GM21737 (cell line): ENCODE results near the gene GRHL3.

ENCODE experiments used
- ATAC-seq: cut with Tn5 transposase; IDR thresholded peaks from one replicate; pipeline ENCODE4 v1.9.1; 2021; ENCODE audit warnings: mild to moderate bottlenecking, moderate library complexity; ENCODE audit not compliant: unreplicated experiment

GRHL3 gene

DNA sequence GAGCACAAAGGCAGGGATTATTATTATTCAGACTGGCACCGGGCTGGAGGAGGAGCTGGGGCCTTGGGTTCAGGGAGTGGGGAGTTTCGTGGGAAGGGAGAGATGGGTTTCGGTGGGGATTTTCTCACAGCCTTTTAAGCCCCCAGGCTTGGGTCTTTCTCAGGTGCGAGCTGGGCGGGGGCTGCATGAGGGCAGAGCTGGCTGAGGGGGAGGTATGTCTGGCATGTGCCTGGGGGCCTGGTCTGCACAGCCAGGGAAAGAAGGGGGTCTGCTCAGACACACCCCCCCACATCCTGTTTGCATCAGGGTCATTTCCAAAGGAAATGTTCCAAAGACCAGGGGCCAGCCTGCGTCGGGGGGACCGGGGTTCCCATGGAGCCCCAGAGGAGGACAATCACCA lies 21.6 kb downstream of the GRHL3 start:
- ATAC-seq = no peak

GRCh38 chr1:24341260-24341659 lies 22.1 kb downstream of the GRHL3 start:
- no peak for ATAC-seq

- no peak for ATAC-seq
Measured at GRCh38 chr1:24343412-24344089, 24.4 kb downstream of the GRHL3 start.

DNA sequence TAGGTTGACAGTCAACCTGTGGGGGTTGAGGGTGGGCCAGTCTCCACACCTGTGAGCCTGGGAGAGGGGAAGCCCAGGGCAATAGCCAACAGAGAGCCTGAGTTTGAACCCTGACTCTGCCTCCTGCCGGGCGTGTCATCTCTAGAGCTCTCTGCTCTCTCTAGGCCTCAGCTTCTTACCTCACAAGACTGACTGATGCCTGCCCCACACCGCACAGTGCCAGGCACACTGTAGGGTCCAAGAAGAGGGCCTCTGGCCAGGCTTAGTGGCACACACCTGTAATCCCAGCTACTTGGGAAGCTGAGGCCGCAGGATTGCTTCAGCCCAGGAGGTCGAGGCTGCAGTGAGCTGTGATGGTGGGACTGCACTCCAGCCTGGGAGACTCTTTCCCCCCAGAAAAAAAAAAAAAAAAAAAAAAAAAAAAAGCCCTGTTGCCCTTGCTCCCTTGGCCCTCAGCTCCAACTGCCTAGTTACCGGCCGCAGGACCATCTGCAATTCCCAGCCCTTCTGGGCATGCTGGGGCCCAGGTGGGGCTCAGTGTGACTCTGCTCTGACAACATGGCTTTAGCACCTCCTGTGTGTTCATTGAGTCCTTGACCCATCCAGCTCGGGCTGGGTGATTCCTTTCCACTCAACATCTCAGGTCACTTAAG lies 25.1 kb downstream of the GRHL3 start:
- ATAC-seq = no peak

GRCh38 chr1:24345334-24345733 lies 26.2 kb downstream of the GRHL3 start:
- no peak for ATAC-seq

DNA sequence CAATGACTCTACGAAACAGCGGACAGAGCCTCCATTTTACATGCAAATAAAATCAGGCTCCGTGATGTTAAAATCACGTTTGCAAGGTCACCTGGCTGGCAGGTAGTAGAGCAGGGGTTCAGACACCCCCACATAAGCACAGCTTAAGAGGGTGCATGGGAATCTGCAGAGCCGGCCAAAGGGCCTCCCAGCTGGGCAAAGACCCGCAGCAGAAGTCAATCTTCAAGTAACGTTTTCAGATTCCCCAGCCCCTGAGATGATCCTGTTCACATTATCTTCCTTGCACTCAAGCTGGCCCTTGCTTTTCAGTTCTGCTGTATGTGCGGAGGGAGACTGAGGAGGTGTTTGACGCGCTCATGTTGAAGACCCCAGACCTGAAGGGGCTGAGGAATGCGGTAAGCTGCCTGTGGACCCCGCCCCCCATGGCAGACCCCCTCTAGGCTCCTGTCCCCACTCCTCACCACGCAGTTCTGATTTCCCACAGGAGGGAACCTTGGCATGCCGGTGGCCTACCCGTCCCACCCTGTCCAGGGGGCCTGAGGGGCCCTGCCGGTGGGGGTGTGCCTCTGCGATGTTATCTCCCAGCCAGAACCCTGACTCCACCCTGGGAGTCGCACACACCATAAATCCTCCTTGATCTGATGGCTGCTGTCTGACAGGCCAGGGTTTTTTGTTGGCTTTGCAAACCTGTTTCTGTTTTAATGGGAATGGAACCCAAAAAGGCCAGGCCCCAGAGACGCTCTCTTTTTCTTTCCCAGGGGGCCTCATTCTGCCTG lies 28.2 kb downstream of the GRHL3 start:
- ATAC-seq = no peak

- no peak for ATAC-seq
Measured at GRCh38 chr1:24348196-24348595, 29.0 kb downstream of the GRHL3 start.

- ATAC-seq = no peak
Measured at GRCh38 chr1:24349891-24350290, 30.7 kb downstream of the GRHL3 start.

- ATAC-seq = no peak
Measured at GRCh38 chr1:24351247-24351646, 32.1 kb downstream of the GRHL3 start.

GRCh38 chr1:24351918-24352627 lies 32.9 kb downstream of the GRHL3 start:
- ATAC-seq = no peak

DNA sequence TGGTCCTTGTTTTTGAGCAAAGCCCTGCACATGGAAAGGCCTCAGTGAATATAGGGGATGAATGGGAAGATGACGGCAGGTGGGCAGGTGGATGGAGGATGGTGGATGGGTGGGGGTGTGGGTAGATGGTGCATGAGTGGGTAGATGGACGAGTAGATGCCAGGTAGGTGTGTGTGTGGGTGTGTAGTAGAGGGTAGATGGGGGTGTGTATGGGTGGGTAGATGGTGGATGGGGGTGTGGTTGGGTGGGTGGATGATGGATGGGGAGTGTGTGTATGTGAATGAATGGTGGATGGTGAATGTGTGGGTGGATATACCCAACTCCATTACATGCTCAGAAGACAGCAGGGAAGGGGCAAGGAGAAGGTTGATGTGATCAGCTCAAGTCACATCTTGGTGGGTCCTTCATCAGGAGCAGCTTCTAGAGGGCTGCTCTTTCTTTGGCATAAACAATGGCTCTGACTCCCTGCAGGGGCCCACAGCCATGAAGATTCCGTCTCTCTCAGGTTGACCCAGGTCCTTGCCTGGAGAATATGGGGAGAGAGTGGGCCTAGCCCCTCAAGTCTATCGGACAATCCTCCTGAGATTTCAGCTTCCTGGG lies 34.2 kb downstream of the GRHL3 start:
- ATAC-seq = no peak

DNA sequence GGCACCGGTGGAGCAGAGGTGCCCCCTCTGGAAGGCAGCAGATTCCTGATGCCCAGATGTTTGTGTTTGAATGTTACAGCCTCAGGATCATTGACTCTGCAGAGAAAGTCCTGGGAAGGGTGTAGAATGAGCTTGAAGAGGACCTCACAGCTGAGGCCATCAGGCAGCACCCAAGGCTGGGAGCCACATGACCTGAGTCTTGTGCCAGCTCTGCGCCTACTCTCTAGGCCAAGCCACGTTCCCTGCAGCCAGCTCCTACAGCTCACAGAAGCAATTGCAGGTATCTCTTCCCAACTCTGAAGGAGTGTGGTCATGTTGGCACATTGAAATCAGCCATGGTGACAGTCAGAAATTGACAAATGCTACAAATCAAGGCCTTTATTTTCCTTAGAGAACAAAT lies 36.3 kb downstream of the GRHL3 start:
- no peak for ATAC-seq

- no peak for ATAC-seq
Measured at GRCh38 chr1:24357038-24357437, 37.9 kb downstream of the GRHL3 start.

- no peak for ATAC-seq
Measured at GRCh38 chr1:24360681-24361080, 41.5 kb downstream of the GRHL3 start.

- no peak for ATAC-seq
Measured at GRCh38 chr1:24361811-24362210, 42.7 kb downstream of the GRHL3 start.

GRCh38 chr1:24362396-24362795 lies 43.2 kb downstream of the GRHL3 start:
- ATAC-seq = no peak

DNA sequence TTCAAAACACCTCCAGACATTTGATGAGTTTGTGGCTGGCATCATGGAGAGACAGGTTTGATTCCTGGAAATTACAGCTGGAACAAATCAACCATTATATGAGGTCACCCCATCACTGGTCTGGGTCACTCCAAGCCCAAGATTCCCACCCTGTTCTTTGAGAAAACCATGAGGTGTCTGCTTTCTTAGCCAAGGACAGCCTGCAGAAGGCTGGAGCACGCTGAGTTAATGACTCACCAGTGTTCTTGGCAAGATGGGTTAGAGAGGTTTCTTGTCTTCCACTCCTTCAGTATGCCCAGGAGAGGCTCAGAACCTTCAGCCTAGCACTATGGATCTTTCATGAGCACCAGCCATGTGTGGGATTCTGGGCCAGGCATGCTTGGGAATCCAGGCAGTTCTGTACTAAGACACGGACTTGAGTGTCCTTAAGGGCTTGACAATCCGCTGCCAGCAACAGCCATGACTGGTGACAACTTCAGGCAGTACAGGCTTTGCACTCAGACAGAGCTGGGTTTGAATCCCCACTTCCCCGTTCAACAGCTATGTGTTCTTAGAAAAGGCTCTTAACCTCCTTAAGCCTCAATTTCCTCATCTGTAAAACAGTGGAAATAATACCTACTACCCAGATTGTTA lies 43.9 kb downstream of the GRHL3 start:
- no peak for ATAC-seq

- no peak for ATAC-seq
Measured at GRCh38 chr1:24363994-24364393, 44.8 kb downstream of the GRHL3 start.

DNA sequence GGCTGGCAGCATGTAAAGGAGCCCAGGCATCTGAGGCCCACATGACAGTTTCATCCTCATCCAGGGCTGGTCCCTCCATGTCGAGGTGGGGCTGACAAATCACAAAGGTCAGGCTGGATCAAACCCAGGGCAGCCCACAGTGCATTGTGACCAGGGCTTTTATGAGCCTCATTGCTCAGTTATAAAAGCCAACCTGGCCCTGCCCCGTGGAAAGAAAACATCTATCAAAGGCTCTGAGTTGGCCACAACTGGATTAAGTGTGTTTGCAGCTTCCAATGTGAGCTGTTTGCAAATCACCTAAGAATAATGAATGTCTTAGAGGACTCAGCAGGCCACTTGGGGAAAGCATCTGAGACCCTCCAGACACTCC lies 45.4 kb downstream of the GRHL3 start:
- no peak for ATAC-seq

- no peak for ATAC-seq
Measured at GRCh38 chr1:24364975-24365678, 46.0 kb downstream of the GRHL3 start.
